Endothelial cell of umbilical vein (primary cell): ENCODE measurements around the gene CP. TPM values are rescaled to one million over a fixed set of nuclear protein-coding genes. Genes with fewer than 3 reads are reported as not detected.

Experiments
- BruUV-seq: library from RNA; stranded (reverse); fragments of 400-500 nt; replicated peaks from 2 replicates; lab custom pipeline; 2021; lab: Mats Ljungman, UMichigan
- CTCF ChIA-PET: fragments of 300-600, 350-600 bp; sonication (Branson Sonifier 250); formaldehyde crosslinking; loops from one replicate; lab custom pipeline; 2021; ENCODE audit warnings: antibody characterized with exemption, inconsistent platforms; lab: Charles Lee
- POLR2A ChIA-PET: fragments of 300-600, 350-600 bp; sonication (Branson Sonifier 250); formaldehyde crosslinking; loops from one replicate; lab custom pipeline; 2021; ENCODE audit warnings: antibody characterized with exemption, inconsistent platforms; lab: Charles Lee
- DNase-seq: peaks from one replicate; pipeline ENCODE4 v3.0.0-alpha.2; 2011; ENCODE audit warnings: low read depth, low spot score
- FAIRE-seq: peaks from 2 replicates; lab custom pipeline; 2011; peaks lifted over from hg19 to GRCh38; lab: Jason Lieb, UNC
- H2AFZ ChIP-seq: 2 replicates; pipeline ENCODE4 v1.6.0; 2012; ENCODE audit warnings: low read depth, low read length, control low read depth, inconsistent platforms
- H3K27ac ChIP-seq: 2 replicates; pipeline ENCODE4 v1.5.1; 2011; ENCODE audit warnings: low read depth, mild to moderate bottlenecking, control low read depth, low read length, moderate library complexity; ENCODE audit not compliant: insufficient read depth
- H3K27me3 ChIP-seq, 2 experiments: 2 replicates each; pipeline versions ENCODE4 v1.6.0 to v1.6.1; 2011; ENCODE audit warnings: low read length in 2 of 2, mixed read lengths in 1 of 2; ENCODE audit not compliant: control insufficient read depth in 2 of 2, insufficient read depth in 2 of 2
- H3K36me3 ChIP-seq, 2 experiments: 2 replicates in 1 of 2; 3 replicates in 1 of 2; pipeline ENCODE4 v1.5.1; 2011; ENCODE audit warnings: low read length in 2 of 2, mild to moderate bottlenecking in 1 of 2, moderate library complexity in 1 of 2; ENCODE audit not compliant: control insufficient read depth in 2 of 2, insufficient read depth in 2 of 2; ENCODE audit errors: extremely low read depth in 1 of 2
- H3K4me1 ChIP-seq: 3 replicates; pipeline ENCODE4 v1.5.1; 2011; ENCODE audit warnings: mild to moderate bottlenecking, low read length; ENCODE audit not compliant: control insufficient read depth, insufficient read depth; ENCODE audit errors: extremely low read depth
- H3K4me2 ChIP-seq: 2 replicates; pipeline ENCODE4 v1.6.1; 2011; ENCODE audit warnings: low read length, control low read depth, mixed read lengths; ENCODE audit not compliant: insufficient read depth
- H3K4me3 ChIP-seq, 3 experiments: fragments of 200-600 bp in 1 of 3; sonication (generic), shearing (Covaris generic) in 1 of 3; replicated peaks in 1 of 3; 2 replicates each; pipeline ENCODE4 v1.5.1; 2011 to 2016; ENCODE audit warnings: control low read depth in 3 of 3, low read length in 3 of 3, mild to moderate bottlenecking in 2 of 3, inconsistent platforms in 1 of 3, low read depth in 1 of 3, moderate library complexity in 1 of 3; ENCODE audit not compliant: insufficient read depth in 1 of 3
- H3K79me2 ChIP-seq: 2 replicates; pipeline ENCODE4 v1.6.0; 2012; ENCODE audit warnings: low read length, inconsistent platforms; ENCODE audit not compliant: control insufficient read depth, insufficient read depth
- H3K9ac ChIP-seq: replicated peaks from 2 replicates; pipeline ENCODE3; 2011; ENCODE audit warnings: low read length, control low read depth; ENCODE audit not compliant: insufficient read depth; ENCODE audit errors: extremely low read depth
- H3K9me1 ChIP-seq: replicated peaks from 3 replicates; pipeline ENCODE4 v1.6.0; 2011; ENCODE audit warnings: mild to moderate bottlenecking, low read length; ENCODE audit not compliant: control insufficient read depth, insufficient read depth; ENCODE audit errors: extremely low read depth
- H3K9me3 ChIP-seq: replicated peaks from 2 replicates; pipeline ENCODE4 v1.5.1; 2012; ENCODE audit warnings: low read length, inconsistent platforms; ENCODE audit not compliant: control insufficient read depth, insufficient read depth
- H4K20me1 ChIP-seq: replicated peaks from 2 replicates; pipeline ENCODE3; 2011; ENCODE audit warnings: mild to moderate bottlenecking, low read length; ENCODE audit not compliant: control insufficient read depth, insufficient read depth; ENCODE audit errors: extremely low read depth
- CTCF ChIP-seq, 2 donors: IDR thresholded peaks; 1 replicate in 1 of 2; 2 replicates in 1 of 2; pipeline ENCODE4 v1.5.1; 2011; ENCODE audit warnings: low read length in 2 of 2, mild to moderate bottlenecking in 2 of 2, moderate library complexity in 2 of 2, control low read depth in 1 of 2, inconsistent platforms in 1 of 2, low read depth in 1 of 2; ENCODE audit not compliant: insufficient read depth in 1 of 2; ENCODE audit errors: extremely low read depth in 1 of 2
- EZH2 ChIP-seq: IDR thresholded peaks from 2 replicates; pipeline ENCODE4 v1.6.1; 2012; ENCODE audit warnings: borderline replicate concordance, low read depth, mild to moderate bottlenecking, moderate library complexity, low read length, inconsistent platforms; ENCODE audit not compliant: severe bottlenecking
- FOS ChIP-seq: IDR thresholded peaks from 2 replicates; pipeline ENCODE4 v1.6.1; 2011; ENCODE audit warnings: mild to moderate bottlenecking, low read length, moderate library complexity, borderline replicate concordance; ENCODE audit not compliant: insufficient read depth
- GATA2 ChIP-seq: IDR thresholded peaks from 2 replicates; pipeline ENCODE4 v1.7.0; 2011; ENCODE audit warnings: low read depth, mild to moderate bottlenecking, moderate library complexity, mixed read lengths, low read length; ENCODE audit not compliant: insufficient read length, insufficient read depth
- JUN ChIP-seq: IDR thresholded peaks from 2 replicates; pipeline ENCODE4 v1.6.1; 2011; ENCODE audit warnings: borderline replicate concordance, low read depth; ENCODE audit not compliant: insufficient read length, insufficient read depth
- MYC ChIP-seq: IDR thresholded peaks from one replicate; pipeline ENCODE4 v1.6.1; 2011; ENCODE audit warnings: mild to moderate bottlenecking, low read depth, low read length
- POLR2A ChIP-seq: IDR thresholded peaks from 2 replicates; pipeline ENCODE4 v1.6.1; 2012; ENCODE audit warnings: low read depth, mild to moderate bottlenecking, control low read depth, low read length
- POLR2AphosphoS5 ChIP-seq: IDR thresholded peaks from 2 replicates; pipeline ENCODE4 v1.6.1; 2012; ENCODE audit warnings: low read depth, mild to moderate bottlenecking, control low read depth, low read length, moderate library complexity; ENCODE audit not compliant: insufficient read depth
- dilution Hi-C: fragments of 300-500 bp; cut with MboI; formaldehyde crosslinking; loops from one replicate; pipeline ENCODE4 v1.15.0; 2019; ENCODE audit warnings: low sequenced_read_pairs; ENCODE audit not compliant: extremely low pct_ligation_motif_present
- intact Hi-C: fragments of 100-400 bp; cut with micrococcal nuclease; formaldehyde crosslinking; loops from one replicate; pipeline ENCODE4 v1.10.0; 2022
- polyA plus RNA-seq, 4 experiments: library from polyadenylated mRNA; depleted of rRNA in 3 of 4; stranded (reverse) in 3 of 4; unstranded in 1 of 4; fragments of >200 nt; gene quantifications; 2 replicates each; pipeline versions ENCODE4 v1.2.1 to v1.2.3, GENCODE V29; 2011 to 2012; ENCODE audit warnings: missing spikeins in 1 of 4
- total RNA-seq: library from RNA; stranded (reverse); gene quantifications from 2 replicates; pipeline ENCODE4 v1.2.3, GENCODE V29; 2021
- TF ChIP-seq, protein P1 (sequence below): IDR thresholded peaks from 2 replicates; pipeline ENCODE4 v1.6.1; 2011; ENCODE audit not compliant: insufficient read depth, insufficient read length

The CP gene
- total and polyA plus RNA-seq, 2 donors (not counting 3 experiments of a cell fraction or from before 2014, with no cell fraction given): not detected

- TF ChIP-seq POLR2AphosphoS5 (no peak), CTCF (IDR thresholded peaks at IDR 0.05; ENCODE audit: extremely low read depth in 1 of 2, insufficient read depth in 1 of 2, low read depth in 1 of 2, low read length in 2 of 2) (no peak), JUN (no peak), POLR2A (no peak), GATA2 (no peak), FOS (no peak), MYC (no peak), EZH2 (no peak)
- TF ChIP-seq, protein P1, sequence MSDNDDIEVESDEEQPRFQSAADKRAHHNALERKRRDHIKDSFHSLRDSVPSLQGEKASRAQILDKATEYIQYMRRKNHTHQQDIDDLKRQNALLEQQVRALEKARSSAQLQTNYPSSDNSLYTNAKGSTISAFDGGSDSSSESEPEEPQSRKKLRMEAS: no peak
- Histone ChIP-seq H3K4me2 (no peak overlapping the region), H3K9ac (no peak overlapping the region), H2AFZ (no peak overlapping the region), H3K79me2 (no peaks in the 10 kb centered on the region), H3K4me3 (no peak overlapping the region), H3K36me3 (no peaks in the 10 kb centered on the region), H3K27me3 (no peaks in the 10 kb centered on the region), H3K9me3 (no peaks in the 10 kb centered on the region), H4K20me1 (no peaks in the 10 kb centered on the region), H3K27ac (no peak overlapping the region), H3K4me1 (no peaks in the 10 kb centered on the region), H3K9me1 (no peaks in the 10 kb centered on the region)
- POLR2A ChIA-PET: no interaction called here
- BruUV-seq: no TSS peak
- intact Hi-C loops: no loop called here
- dilution Hi-C loops: no loop called here
- no peak for FAIRE-seq
- DNase-seq: no peak
- CTCF ChIA-PET: interaction anchor here (1.0 kb wide), 1 partner anchor 31 kb away, joined by 4 read pairs; no protein-coding TSS in a partner anchor
These were observed 12.2 kb downstream of the CP start for GRCh38 chr3:149209431-149209830.
